Lower leg skin (tissue), 4 donors: ENCODE data around the gene BAIAP2L2. TPM values are rescaled to one million over a fixed set of nuclear protein-coding genes. Genes with fewer than 3 reads are reported as not detected.

Experiments used
- DNase-seq, 2 donors: peaks; one replicate each; pipeline ENCODE4 v3.0.0-alpha.2; 2019; ENCODE audit warnings: low spot score in 2 of 2
- H3K4me3 ChIP-seq: fragments of 200-600 bp; sonication (generic); 2 replicates; pipeline ENCODE4 v1.5.1; 2017; ENCODE audit warnings: mild to moderate bottlenecking, low read depth; ENCODE audit not compliant: poor library complexity, severe bottlenecking
- POLR2A ChIP-seq, 2 donors: fragments of 450-650 bp; IDR thresholded peaks; one replicate each; pipeline ENCODE4 v1.6.1; 2016 to 2017; ENCODE audit warnings: antibody characterized with exemption in 2 of 2, mild to moderate bottlenecking in 1 of 2, moderate library complexity in 1 of 2
- WGBS, 2 donors: methylation state at CpG; one replicate each; pipeline ENCODE4 v1.1.5; 2018; 5-methylcytosine and 5-hydroxymethylcytosine counted together
- intact Hi-C: fragments of 100-400 bp; cut with DNase I; formaldehyde crosslinking; loops from one replicate; pipeline ENCODE4 v1.15.0; 2023; ENCODE audit warnings: low total_unique reads
- total RNA-seq, 4 donors: library from RNA; depleted of rRNA; stranded (reverse); fragments of >200 nt; gene quantifications; one replicate each; pipeline ENCODE4 v1.1.0, GENCODE V29; 2016
- TF ChIP-seq, protein P1 (sequence below), 3 donors: fragments of 450-650 bp; IDR thresholded peaks; one replicate each; pipeline ENCODE4 v1.5.1; 2016; ENCODE audit warnings: antibody characterized with exemption in 3 of 3, mild to moderate bottlenecking in 3 of 3, moderate library complexity in 2 of 3

BAIAP2L2 gene
- total RNA-seq, 4 donors from 2014 or later, result 1.3 to 2.3 (median 2.1) TPM

DNA sequence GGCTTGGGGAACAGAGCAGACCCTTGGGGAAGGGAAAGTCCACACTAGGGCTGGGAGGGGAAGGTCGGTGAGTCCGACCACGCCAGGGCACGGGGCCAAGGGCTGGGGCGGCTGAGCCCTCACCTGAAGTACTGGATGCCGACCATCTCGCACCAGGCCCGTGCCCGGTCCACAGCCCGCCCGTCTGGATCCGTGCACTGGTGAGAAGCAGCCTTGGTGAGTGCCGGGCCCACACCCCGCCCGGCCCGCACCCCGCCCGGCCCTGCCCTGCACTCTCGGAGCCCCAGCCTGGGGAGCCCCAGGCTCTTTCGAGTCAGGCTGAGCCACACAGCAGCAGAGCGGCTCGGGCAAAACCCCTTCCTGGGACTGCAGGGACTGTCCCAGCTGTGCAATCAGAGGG, 1.9 kb upstream of the BAIAP2L2 start:
- WGBS, 2 donors, result 55 to 70% methylated on average over 4 to 9 of the region's 22 CpGs
- intact Hi-C loops, result loop anchor here (10.0 kb wide), 1 partner anchor 102 kb away; no protein-coding TSS in a partner anchor
- no peak overlapping the region for H3K4me3 ChIP-seq
- no peak for DNase-seq
- TF ChIP-seq POLR2A (IDR thresholded peaks at IDR 0.05), result no peak
- TF ChIP-seq, protein P1, sequence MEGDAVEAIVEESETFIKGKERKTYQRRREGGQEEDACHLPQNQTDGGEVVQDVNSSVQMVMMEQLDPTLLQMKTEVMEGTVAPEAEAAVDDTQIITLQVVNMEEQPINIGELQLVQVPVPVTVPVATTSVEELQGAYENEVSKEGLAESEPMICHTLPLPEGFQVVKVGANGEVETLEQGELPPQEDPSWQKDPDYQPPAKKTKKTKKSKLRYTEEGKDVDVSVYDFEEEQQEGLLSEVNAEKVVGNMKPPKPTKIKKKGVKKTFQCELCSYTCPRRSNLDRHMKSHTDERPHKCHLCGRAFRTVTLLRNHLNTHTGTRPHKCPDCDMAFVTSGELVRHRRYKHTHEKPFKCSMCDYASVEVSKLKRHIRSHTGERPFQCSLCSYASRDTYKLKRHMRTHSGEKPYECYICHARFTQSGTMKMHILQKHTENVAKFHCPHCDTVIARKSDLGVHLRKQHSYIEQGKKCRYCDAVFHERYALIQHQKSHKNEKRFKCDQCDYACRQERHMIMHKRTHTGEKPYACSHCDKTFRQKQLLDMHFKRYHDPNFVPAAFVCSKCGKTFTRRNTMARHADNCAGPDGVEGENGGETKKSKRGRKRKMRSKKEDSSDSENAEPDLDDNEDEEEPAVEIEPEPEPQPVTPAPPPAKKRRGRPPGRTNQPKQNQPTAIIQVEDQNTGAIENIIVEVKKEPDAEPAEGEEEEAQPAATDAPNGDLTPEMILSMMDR (IDR thresholded peaks at IDR 0.05), result no peak

DNA sequence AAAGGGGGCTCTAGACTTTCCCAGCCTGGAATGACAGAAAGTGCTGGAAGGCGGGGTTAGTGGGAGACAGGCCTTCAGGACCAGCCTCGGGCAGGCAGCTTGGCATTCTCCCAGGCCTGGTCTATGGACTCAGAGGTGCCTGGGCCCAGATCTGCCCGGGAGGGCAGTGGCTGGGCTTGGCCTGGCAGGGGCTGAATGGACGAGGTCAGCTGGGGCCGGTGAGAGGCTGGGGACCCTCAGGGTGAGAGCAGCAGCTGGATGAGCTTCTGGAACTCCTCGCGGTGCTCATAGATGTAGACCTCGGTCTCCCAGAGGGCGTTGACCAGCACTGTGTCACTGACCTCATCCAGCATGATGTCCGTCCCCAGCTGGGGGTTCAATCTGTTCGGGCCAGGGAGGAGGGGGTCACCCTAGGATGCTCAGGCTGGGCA, 1.5 kb upstream of the BAIAP2L2 start:
- TF ChIP-seq POLR2A (IDR thresholded peaks at IDR 0.05), result no peak
- TF ChIP-seq, protein P1 (IDR thresholded peaks at IDR 0.05), result no peak
- 87 to 91% methylated on average over 4 to 11 of the region's 11 CpGs for WGBS, 2 donors
- H3K4me3 ChIP-seq, result no peak overlapping the region
- intact Hi-C loops, result loop anchor here (10.0 kb wide), 1 partner anchor 103 kb away; no protein-coding TSS in a partner anchor
- no peak for DNase-seq

DNA sequence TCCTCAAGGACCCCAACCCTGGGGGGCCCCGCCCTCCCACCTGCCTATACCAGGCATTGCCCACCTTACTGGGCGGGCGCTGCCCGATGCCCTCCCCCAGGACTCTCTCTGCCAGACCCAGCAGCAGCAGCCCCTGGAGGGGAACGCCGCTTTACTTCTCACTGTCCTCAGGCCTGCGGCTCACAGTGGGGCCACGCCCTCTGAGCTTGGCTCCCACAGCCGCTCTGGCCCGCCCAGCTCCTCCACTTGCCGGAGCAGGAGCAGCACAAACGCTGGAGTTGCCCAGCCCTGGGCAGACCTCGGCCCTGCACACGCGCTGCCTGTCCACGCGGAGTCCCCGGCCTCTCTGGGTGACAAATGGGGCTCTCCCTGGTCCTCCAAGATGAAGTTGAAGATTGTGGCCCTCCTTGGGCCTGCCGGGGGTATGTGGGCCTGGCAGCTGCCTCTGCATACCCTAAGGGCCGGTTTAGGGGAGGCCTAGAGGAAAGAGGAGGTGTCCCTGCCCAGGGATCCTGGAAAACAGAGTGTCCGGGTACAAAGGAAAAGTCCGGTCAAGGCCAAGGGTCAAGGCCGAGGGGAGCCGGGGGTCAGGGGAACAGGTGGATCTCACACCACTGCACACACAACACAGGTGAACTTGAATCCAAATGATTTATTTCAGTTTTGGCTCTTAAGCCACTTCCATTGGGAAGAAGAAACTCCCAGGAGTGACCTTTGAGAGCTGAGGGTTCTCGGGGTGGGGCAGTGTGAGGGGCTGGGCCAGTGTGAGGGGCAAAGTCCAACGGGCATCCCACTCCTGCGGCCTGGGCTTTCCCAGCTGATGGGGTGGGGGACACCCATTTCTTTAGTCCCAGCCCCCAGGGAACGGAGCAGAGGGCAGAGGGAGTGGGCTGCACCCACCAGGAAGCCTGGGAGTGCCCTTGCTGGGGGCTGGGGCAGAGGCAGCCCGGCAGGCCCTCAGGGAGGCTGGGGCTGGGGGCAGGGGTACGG, 674 bp upstream of the BAIAP2L2 start:
- 61 to 67% methylated on average over 26 to 30 of the region's 30 CpGs for WGBS, 2 donors
- no peak overlapping the region for H3K4me3 ChIP-seq
- no peak for DNase-seq
- TF ChIP-seq POLR2A (IDR thresholded peaks at IDR 0.05), result no peak
- TF ChIP-seq, protein P1 (IDR thresholded peaks at IDR 0.05), result no peak
- intact Hi-C loops, result loop anchor here (10.0 kb wide), 1 partner anchor 104 kb away; no protein-coding TSS in a partner anchor

DNA sequence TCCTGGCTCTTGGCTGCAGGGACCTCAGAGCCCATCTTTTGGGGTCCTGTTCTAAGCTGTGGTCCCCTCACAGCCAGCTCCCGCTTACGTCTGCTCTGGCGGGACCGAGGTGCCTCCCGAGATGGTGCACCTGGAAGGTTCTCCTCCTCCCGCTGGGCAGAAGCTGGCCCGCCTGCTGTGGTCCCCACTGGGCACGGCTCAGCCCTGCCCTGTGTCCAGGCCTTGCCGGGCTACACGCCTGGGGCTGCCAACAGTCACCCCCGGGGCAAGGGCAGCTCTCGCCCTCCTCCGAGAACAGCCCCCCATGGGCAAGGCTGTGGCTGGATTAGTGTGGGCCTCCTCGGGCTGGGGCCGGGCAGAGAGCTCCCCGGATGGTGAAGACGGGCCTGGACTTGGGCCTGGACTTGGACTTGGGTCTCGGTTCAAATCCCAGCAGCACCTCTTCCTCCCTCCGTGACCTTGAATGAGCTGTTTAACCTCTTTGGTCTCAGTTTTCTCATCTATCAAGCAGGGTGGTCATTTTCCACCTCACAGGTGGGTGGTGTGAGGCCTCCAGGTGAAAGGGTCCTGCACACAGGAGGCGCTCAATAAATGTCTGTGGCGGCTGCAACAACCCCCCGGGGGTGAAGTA, 998 bp downstream of the BAIAP2L2 start:
- H3K4me3 ChIP-seq, result no peak overlapping the region
- WGBS, 2 donors, result 87 to 93% methylated on average over 21 to 22 of the region's 22 CpGs
- intact Hi-C loops, result loop anchor here (10.0 kb wide), 1 partner anchor 105 kb away; no protein-coding TSS in a partner anchor
- DNase-seq, result no peak
- TF ChIP-seq, protein P1 (IDR thresholded peaks at IDR 0.05), result no peak
- TF ChIP-seq POLR2A (IDR thresholded peaks at IDR 0.05), result no peak

DNA sequence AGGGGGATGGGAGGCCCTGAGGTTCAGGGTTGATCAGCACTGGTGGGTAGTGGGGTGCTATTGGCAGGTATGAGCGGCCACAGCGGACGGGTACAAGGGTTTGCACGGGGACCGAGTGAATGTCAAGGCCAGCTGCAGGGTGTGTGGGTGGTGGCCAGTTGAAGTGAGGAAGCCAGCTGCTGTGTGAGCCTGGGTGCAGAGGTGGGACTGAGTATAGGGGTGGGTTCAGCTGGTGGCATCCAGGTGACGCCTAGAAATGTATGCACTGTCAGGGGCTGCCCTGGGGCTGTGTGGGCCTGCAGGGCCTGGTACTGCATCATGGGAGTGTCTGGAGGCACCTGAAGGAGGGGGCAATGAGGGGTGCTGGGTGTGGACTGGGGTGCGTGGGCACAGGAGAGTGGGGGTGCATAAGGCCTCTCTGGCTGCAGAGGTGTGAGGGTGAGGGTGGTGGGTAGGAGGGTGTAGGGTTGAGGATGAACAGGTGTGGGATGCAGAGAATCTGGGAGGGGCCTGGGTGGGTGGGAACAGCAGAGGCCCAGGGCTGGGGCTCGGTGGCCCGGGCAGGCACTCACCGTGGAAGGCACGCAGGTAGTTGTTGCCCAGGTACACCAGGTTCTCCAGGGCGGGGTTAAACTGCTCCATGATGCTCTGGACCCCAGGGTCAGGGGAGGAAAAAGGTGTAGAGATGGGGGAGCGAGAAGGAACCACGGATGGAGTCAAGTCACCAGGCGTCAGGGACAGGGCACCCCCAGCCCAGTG, 1.7 kb downstream of the BAIAP2L2 start:
- WGBS, 2 donors, result 83 to 85% methylated on average over 15 of the region's 15 CpGs
- intact Hi-C loops, result no loop called here
- TF ChIP-seq POLR2A (IDR thresholded peaks at IDR 0.05), result no peak
- TF ChIP-seq, protein P1 (IDR thresholded peaks at IDR 0.05), result no peak

More for the DNA sequence above, 1.7 kb downstream of the BAIAP2L2 start:
- no peak overlapping the region for H3K4me3 ChIP-seq
- no peak for DNase-seq
